ENCODE results near the gene ZNF839. TPM values are rescaled to one million over a fixed set of nuclear protein-coding genes. Genes with fewer than 3 reads are reported as not detected.

ZNF839 gene
- total and polyA plus RNA-seq, 2 of the 4 experiments (the other 2 are of a cell fraction): 5.7 to 10.7 TPM

DNA sequence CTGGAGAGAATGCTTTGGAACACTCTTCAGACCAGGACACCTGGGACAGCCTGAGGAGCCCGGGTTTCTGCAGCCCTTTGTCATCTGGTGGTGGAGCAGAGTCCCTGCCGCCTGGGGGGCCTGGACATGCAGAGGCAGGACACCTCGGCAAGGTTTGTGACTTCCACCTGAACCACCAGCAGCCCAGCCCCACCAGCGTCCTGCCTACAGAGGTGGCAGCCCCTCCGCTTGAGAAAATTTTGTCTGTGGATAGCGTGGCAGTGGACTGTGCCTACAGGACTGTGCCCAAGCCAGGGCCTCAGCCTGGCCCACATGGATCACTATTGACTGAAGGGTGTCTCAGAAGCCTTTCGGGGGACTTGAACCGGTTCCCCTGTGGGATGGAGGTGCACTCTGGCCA is 22.0 kb downstream of the ZNF839 start:
- H2BK15ac ChIP-seq (ENCODE audit: low read depth, low read length): no peak overlapping the region
- no peak overlapping the region for H2BK20ac ChIP-seq (ENCODE audit: low read depth, low read length)
- TF ChIP-seq, protein P1, sequence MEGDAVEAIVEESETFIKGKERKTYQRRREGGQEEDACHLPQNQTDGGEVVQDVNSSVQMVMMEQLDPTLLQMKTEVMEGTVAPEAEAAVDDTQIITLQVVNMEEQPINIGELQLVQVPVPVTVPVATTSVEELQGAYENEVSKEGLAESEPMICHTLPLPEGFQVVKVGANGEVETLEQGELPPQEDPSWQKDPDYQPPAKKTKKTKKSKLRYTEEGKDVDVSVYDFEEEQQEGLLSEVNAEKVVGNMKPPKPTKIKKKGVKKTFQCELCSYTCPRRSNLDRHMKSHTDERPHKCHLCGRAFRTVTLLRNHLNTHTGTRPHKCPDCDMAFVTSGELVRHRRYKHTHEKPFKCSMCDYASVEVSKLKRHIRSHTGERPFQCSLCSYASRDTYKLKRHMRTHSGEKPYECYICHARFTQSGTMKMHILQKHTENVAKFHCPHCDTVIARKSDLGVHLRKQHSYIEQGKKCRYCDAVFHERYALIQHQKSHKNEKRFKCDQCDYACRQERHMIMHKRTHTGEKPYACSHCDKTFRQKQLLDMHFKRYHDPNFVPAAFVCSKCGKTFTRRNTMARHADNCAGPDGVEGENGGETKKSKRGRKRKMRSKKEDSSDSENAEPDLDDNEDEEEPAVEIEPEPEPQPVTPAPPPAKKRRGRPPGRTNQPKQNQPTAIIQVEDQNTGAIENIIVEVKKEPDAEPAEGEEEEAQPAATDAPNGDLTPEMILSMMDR (conservative IDR thresholded peaks at IDR 0.05; ENCODE audit: low read depth, low read length): no peak
- TF ChIP-seq BHLHE40 (IDR thresholded peaks at IDR 0.05; ENCODE audit: low read depth, low read length) (no peak), MAFK (IDR thresholded peaks at IDR 0.05; ENCODE audit: low read depth, low read length) (no peak), CHD1 (IDR thresholded peaks at IDR 0.05; ENCODE audit: low read depth, low read length) (no peak), MXI1 (IDR thresholded peaks at IDR 0.05; ENCODE audit: borderline replicate concordance, low read depth, low read length) (no peak), FOS (IDR thresholded peaks at IDR 0.05; ENCODE audit: low read depth, low read length) (no peak), SMC3 (IDR thresholded peaks at IDR 0.05; ENCODE audit: low read depth, low read length) (no peak), RAD21 (IDR thresholded peaks at IDR 0.05; ENCODE audit: low read length) (no peak), RFX5 (IDR thresholded peaks at IDR 0.05; ENCODE audit: low read depth, low read length) (no peak)
- TF ChIP-seq, protein P2, sequence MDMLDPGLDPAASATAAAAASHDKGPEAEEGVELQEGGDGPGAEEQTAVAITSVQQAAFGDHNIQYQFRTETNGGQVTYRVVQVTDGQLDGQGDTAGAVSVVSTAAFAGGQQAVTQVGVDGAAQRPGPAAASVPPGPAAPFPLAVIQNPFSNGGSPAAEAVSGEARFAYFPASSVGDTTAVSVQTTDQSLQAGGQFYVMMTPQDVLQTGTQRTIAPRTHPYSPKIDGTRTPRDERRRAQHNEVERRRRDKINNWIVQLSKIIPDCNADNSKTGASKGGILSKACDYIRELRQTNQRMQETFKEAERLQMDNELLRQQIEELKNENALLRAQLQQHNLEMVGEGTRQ (IDR thresholded peaks at IDR 0.05; ENCODE audit: low read depth, low read length): no peak
- ATAC-seq (ENCODE audit: low read depth) (no peak), DNase-seq (no peak)
- no peaks in the 10 kb centered on the region for H3K27me3 ChIP-seq (ENCODE audit: control insufficient read depth, insufficient read depth, low read length)
- dilution Hi-C loops (cut with HindIII; ENCODE audit: low sequenced_read_pairs, unreplicated experiment): no loop called here
- no peak overlapping the region for H3K4ac ChIP-seq (ENCODE audit: low read depth, low read length)
- H3K4me2 ChIP-seq (ENCODE audit: low read depth, low read length): no peak overlapping the region
- H4K8ac ChIP-seq (ENCODE audit: low read depth in 2 of 2, low read length in 2 of 2): no peak overlapping the region
- H3K9me1 ChIP-seq (ENCODE audit: insufficient read depth, low read length): no peaks in the 10 kb centered on the region
- no peak overlapping the region for H3K18ac ChIP-seq (ENCODE audit: low read depth, low read length)
- no peak overlapping the region for H3K23ac ChIP-seq (ENCODE audit: low read depth, low read length)
- no peaks in the 10 kb centered on the region for H3K79me1 ChIP-seq (ENCODE audit: low read depth in 1 of 2, low read length in 2 of 2)
- no TSS peak for BruUV-seq (replicated peaks)
- H3K9ac ChIP-seq (ENCODE audit: low read depth, low read length): no peak overlapping the region
- H4K20me1 ChIP-seq (ENCODE audit: insufficient read depth, low read length): no peaks in the 10 kb centered on the region; the same call in 1 of the 2 replicates
- H2AK5ac ChIP-seq (ENCODE audit: low read depth, low read length): no peak overlapping the region
- H4K91ac ChIP-seq (ENCODE audit: insufficient read depth, low read depth, low read length): no peak overlapping the region
- H3K56ac ChIP-seq (ENCODE audit: extremely low read depth, insufficient read depth, low read length): no peak overlapping the region
- no peaks in the 10 kb centered on the region for H3K9me3 ChIP-seq (ENCODE audit: control insufficient read depth, insufficient read depth, low read length)
- no peak overlapping the region for H3K27ac ChIP-seq (ENCODE audit: insufficient read depth, low read length)
- no peak overlapping the region for H2AFZ ChIP-seq (replicated peaks; ENCODE audit: low read length, poor library complexity)
- 92% methylated on average over 3 of the region's 8 CpGs; no CpG with 5 or more reads in 1 of the 2 experiments for WGBS, 2 experiments (ENCODE audit: extremely low coverage in 2 of 2, insufficient read length in 1 of 2)
- H3K36me3 ChIP-seq (ENCODE audit: control insufficient read depth, insufficient read depth, low read length): peaks cover 38% of the 10 kb centered on the region
- H2BK120ac ChIP-seq (ENCODE audit: low read depth, low read length): no peak overlapping the region
- H3K4me1 ChIP-seq (ENCODE audit: control insufficient read depth, insufficient read depth, low read length): no peaks in the 10 kb centered on the region
- ChIA-PET POLR2A (ENCODE audit: unreplicated experiment) (no interaction called here), CTCF (no interaction called here)
- H4K5ac ChIP-seq (ENCODE audit: low read depth, low read length): no peak overlapping the region
- no peak overlapping the region for H3K14ac ChIP-seq (replicated peaks; ENCODE audit: low read depth, low read length)
- intact Hi-C loops (cut with micrococcal nuclease): no loop called here
- no peak overlapping the region for H2AK9ac ChIP-seq (replicated peaks; ENCODE audit: low read depth, low read length, poor library complexity)
- in situ Hi-C loops (cut with MboI; ENCODE audit: low sequenced_read_pairs): no loop called here
- H3K4me3 ChIP-seq (ENCODE audit: insufficient read depth, low read depth, low read length): no peak overlapping the region
- H2BK5ac ChIP-seq (ENCODE audit: low read depth, low read length, poor library complexity, severe bottlenecking): no peak overlapping the region

All from IMR-90 (cell line).